HUES48 (cell line): ENCODE data around the gene ARFGEF3.
"Not testable (repeated sequence)": the region's sequence is repeated elsewhere in the genome, so short reads cannot be mapped to it uniquely, and the experiment has no call there.

Source experiments
- H3K27ac ChIP-seq: one replicate; pipeline ENCODE4 v1.7.0; 2013; ENCODE audit warnings: low read depth, low read length, inconsistent platforms
- H3K27me3 ChIP-seq: 2 replicates; pipeline ENCODE4 v1.6.1; 2013; ENCODE audit warnings: mild to moderate bottlenecking, low read length; ENCODE audit not compliant: control insufficient read depth, insufficient read depth
- H3K36me3 ChIP-seq: 2 replicates; pipeline ENCODE4 v1.6.1; 2013; ENCODE audit warnings: low read length; ENCODE audit not compliant: control insufficient read depth, insufficient read depth
- H3K4me1 ChIP-seq: 2 replicates; pipeline ENCODE4 v1.6.1; 2013; ENCODE audit warnings: mild to moderate bottlenecking, low read length; ENCODE audit not compliant: control insufficient read depth, insufficient read depth
- H3K4me3 ChIP-seq: 2 replicates; pipeline ENCODE4 v1.5.1; 2013; ENCODE audit warnings: mild to moderate bottlenecking, low read depth, low read length
- H3K9ac ChIP-seq: 2 replicates; pipeline ENCODE4 v1.6.1; 2013; ENCODE audit warnings: mild to moderate bottlenecking, low read depth, low read length, moderate library complexity
- H3K9me3 ChIP-seq: 2 replicates; pipeline ENCODE4 v1.6.1; 2013; ENCODE audit warnings: low read length; ENCODE audit not compliant: control insufficient read depth, insufficient read depth

Gene ARFGEF3

DNA sequence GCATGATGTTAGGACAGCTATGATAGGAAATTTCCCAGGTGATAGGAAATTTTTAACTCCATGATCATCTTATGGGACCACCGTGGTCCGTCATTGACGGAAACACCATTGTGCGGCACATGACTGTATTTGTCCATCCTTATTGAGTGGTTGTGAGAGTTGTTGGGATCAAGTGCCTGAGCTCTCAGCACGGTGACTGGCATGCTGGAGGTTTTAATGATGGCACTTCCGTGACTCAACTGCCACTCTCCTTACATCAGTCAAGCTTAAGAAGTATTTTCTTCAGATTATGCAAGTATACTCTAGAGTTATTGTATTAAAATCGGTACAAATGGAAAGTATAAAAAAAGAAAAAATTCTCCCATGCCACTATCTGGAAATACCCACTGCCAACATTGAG lies 35.8 kb downstream of the ARFGEF3 start:
- Histone ChIP-seq H3K9me3 (0 out of 2 replicates have a peak, but pooled peaks cover 2% of the 10 kb centered on the region), H3K27ac (no peak overlapping the region), H3K9ac (no peak overlapping the region), H3K4me1 (peaks cover 33% of the 10 kb centered on the region), H3K4me3 (no peak overlapping the region), H3K27me3 (no peaks in the 10 kb centered on the region), H3K36me3 (no peaks in the 10 kb centered on the region)

DNA sequence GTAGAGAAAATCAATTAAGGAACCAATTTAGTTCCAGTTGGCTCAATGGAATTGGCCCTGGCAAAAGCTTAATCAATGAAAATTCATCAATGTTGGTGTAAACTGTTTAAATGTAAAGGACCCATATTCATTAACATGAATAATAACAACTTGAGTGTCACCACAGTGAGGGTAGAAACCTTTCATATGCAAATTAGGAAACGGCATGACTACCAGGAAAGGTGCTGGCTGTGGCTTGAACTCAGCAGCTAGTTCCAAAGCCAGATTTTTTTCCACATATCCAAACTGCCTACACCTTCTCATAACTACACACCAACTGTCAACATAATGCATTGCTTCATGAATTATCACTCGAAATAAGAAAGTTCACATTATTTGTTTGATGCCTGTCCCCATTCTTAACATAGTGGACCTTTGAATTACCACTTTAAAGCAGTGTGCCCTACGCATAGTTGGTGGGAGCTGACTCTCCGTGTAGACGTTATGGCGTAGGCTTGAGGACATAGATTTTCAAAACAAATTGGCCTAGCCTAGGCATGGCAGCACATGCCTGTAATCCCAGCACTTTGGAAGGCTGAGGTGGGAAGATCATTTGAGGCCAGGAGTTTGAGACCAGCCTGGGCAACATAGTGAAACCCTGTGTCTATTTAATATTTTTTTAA lies 36.8 kb downstream of the ARFGEF3 start:
- Histone ChIP-seq H3K4me1 (peaks cover 26% of the 10 kb centered on the region), H3K36me3 (no peaks in the 10 kb centered on the region), H3K27ac (peak overlapping the region; percentile 46), H3K9ac (no peak overlapping the region), H3K4me3 (peak overlapping the region; percentile 24; the same call in 1 of the 2 replicates), H3K27me3 (no peaks in the 10 kb centered on the region), H3K9me3 (0 out of 2 replicates have a peak, but pooled peaks cover 2% of the 10 kb centered on the region)

GRCh38 chr6:138201836-138202235 lies 40.1 kb downstream of the ARFGEF3 start:
- Histone ChIP-seq H3K4me1 (peaks cover 21% of the 10 kb centered on the region), H3K4me3 (no peak overlapping the region), H3K9me3 (0 out of 2 replicates have a peak, but pooled peaks cover 2% of the 10 kb centered on the region), H3K36me3 (no peaks in the 10 kb centered on the region), H3K27ac (no peak overlapping the region), H3K27me3 (no peaks in the 10 kb centered on the region), H3K9ac (no peak overlapping the region)

- H3K9me3 ChIP-seq, result 0 out of 2 replicates have a peak, but pooled peaks cover 2% of the 10 kb centered on the region
- no peak overlapping the region for H3K9ac ChIP-seq
- H3K27me3 ChIP-seq, result no peaks in the 10 kb centered on the region
- H3K27ac ChIP-seq, result no peak overlapping the region
- peaks cover 21% of the 10 kb centered on the region for H3K4me1 ChIP-seq
- H3K36me3 ChIP-seq, result no peaks in the 10 kb centered on the region
- no peak overlapping the region for H3K4me3 ChIP-seq
Measured at GRCh38 chr6:138203315-138203714, 41.6 kb downstream of the ARFGEF3 start.

- Histone ChIP-seq H3K36me3 (no peaks in the 10 kb centered on the region), H3K27ac (no peak overlapping the region), H3K9ac (no peak overlapping the region), H3K4me3 (no peak overlapping the region), H3K4me1 (peaks cover 12% of the 10 kb centered on the region), H3K9me3 (0 out of 2 replicates have a peak, but pooled peaks cover 2% of the 10 kb centered on the region), H3K27me3 (no peaks in the 10 kb centered on the region)
Measured at GRCh38 chr6:138204303-138204702, 42.6 kb downstream of the ARFGEF3 start.

DNA sequence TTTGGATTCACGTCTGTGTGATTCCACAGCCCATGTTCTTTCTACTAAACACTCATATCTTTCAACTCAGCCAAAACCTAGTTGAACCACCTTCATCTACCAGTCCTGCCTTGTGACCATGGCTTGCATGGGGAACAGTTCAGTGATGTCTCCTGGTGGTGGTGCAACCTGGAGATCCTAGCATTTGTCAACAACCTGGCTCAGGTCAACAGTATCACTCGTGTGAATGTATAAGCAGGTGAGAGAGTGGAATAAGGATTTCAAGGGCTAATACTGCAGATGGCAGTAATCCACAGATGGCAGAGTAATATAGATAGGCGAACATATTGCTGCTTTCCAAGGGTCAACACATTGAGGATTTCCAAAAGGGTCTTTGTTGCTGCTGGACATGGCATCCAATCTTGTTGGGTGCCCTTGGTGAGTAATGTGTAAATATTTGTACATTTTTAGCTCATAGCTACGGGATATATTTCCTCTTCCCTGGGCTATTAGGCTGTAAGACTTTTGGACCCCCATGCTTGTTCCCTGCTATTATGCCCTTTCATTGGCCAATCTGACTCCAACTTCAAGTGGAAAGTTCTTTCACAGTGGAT lies 43.1 kb downstream of the ARFGEF3 start:
- no peaks in the 10 kb centered on the region for H3K36me3 ChIP-seq
- no peak overlapping the region for H3K4me3 ChIP-seq
- no peak overlapping the region for H3K9ac ChIP-seq
- H3K27ac ChIP-seq, result no peak overlapping the region
- 0 out of 2 replicates have a peak, but pooled peaks cover 2% of the 10 kb centered on the region for H3K9me3 ChIP-seq
- H3K4me1 ChIP-seq, result peaks cover 12% of the 10 kb centered on the region
- H3K27me3 ChIP-seq, result no peaks in the 10 kb centered on the region

GRCh38 chr6:138205437-138206094 lies 43.8 kb downstream of the ARFGEF3 start:
- H3K27ac ChIP-seq, result no peak overlapping the region
- H3K9ac ChIP-seq, result no peak overlapping the region
- H3K9me3 ChIP-seq, result no peaks in the 10 kb centered on the region
- 0 out of 2 replicates have a peak, but pooled peaks cover 3% of the 10 kb centered on the region for H3K36me3 ChIP-seq
- no peaks in the 10 kb centered on the region for H3K27me3 ChIP-seq
- no peak overlapping the region for H3K4me3 ChIP-seq
- peaks cover 12% of the 10 kb centered on the region for H3K4me1 ChIP-seq

- H3K9ac ChIP-seq, result no peak overlapping the region
- H3K36me3 ChIP-seq, result 0 out of 2 replicates have a peak, but pooled peaks cover 7% of the 10 kb centered on the region
- no peaks in the 10 kb centered on the region for H3K27me3 ChIP-seq
- no peak overlapping the region for H3K4me3 ChIP-seq
- no peak overlapping the region for H3K27ac ChIP-seq
- H3K4me1 ChIP-seq, result peaks cover 12% of the 10 kb centered on the region
- no peaks in the 10 kb centered on the region for H3K9me3 ChIP-seq
Measured at GRCh38 chr6:138206862-138207261, 45.1 kb downstream of the ARFGEF3 start.

DNA sequence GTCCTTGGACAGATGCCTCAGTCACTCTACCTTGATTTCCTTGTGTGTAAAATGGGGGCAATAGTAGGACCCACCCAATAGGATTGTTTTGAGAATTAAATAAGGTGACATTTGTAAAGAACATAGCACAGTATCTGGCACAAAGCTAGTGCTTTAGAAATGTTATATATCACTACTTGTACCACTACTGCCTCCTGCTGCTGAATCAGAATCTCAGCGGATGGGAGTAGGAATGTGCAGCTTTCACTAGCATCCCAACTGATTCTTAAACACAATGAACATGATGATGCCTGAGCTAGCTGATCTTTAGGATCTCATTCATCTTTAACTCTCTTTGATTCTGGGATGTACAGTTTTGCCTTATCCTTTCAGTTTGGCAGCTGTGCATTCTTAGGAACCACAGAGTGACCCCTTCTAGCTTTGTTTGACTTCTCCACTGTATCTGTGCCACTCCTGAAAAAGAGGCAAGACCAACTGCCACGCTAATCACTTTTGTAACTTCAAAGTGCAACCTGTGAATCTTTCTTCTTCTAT lies 49.4 kb downstream of the ARFGEF3 start:
- Histone ChIP-seq H3K36me3 (0 out of 2 replicates have a peak, but pooled peaks cover 7% of the 10 kb centered on the region), H3K9me3 (no peaks in the 10 kb centered on the region), H3K27ac (no peak overlapping the region), H3K4me1 (peaks cover 12% of the 10 kb centered on the region), H3K9ac (no peak overlapping the region), H3K4me3 (no peak overlapping the region), H3K27me3 (no peaks in the 10 kb centered on the region)

DNA sequence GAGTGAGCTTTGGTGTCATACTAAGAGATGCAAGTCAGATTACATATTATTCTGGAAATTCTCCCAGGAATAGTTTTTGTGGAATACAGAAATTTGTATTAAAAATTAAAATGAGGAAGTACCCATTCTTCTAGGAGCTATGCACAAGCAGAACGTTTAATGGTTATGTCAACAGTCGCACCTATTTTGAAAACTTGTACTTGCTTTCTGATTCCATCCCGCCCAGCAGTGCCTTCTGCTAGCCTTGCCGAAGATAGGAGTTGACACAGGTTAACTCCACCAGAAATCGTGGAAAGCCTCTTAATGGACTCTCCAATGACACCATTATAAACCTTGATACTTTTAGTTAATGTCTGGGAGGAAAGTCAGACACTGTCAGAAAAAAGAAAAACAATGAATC lies 49.9 kb downstream of the ARFGEF3 start:
- peaks cover 10% of the 10 kb centered on the region for H3K4me1 ChIP-seq
- H3K27me3 ChIP-seq, result no peaks in the 10 kb centered on the region
- 0 out of 2 replicates have a peak, but pooled peaks cover 7% of the 10 kb centered on the region for H3K36me3 ChIP-seq
- no peak overlapping the region for H3K9ac ChIP-seq
- H3K27ac ChIP-seq, result no peak overlapping the region
- H3K4me3 ChIP-seq, result no peak overlapping the region
- H3K9me3 ChIP-seq, result no peaks in the 10 kb centered on the region

DNA sequence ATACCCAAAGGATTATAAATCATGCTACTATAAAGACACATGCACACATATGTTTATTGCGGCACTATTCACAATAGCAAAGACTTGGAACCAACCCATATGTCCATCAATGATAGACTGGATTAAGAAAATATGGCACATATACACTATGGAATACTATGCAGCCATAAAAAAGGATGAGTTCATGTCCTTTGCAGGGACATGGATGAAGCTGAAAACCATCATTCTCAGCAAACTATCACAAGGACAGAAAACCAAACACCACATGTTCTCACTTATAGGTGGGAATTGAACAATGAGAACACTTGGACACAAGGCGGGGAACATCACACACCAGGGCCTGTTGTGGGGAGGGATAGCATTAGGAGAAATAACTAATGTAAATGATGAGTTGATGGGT lies 50.8 kb downstream of the ARFGEF3 start:
- not testable (repeated sequence) for H3K4me3 ChIP-seq, H3K9me3 ChIP-seq, H3K27me3 ChIP-seq, H3K4me1 ChIP-seq, H3K9ac ChIP-seq, H3K27ac ChIP-seq, H3K36me3 ChIP-seq
